HCT116 (cell line): Measurements from ENCODE around the gene SFXN5. TPM values are rescaled to one million over a fixed set of nuclear protein-coding genes. Genes with fewer than 3 reads are reported as not detected.

Experiments used
- ATAC-seq: fragments of 200-7000 bp; cut with Tn5 transposase; 2 replicates; pipeline ENCODE4 v1.9.1; 2020; ENCODE audit warnings: mild to moderate bottlenecking, moderate library complexity
- BruUV-seq: library from RNA; stranded (reverse); fragments of 400-500 nt; replicated peaks from 2 replicates; lab custom pipeline; 2021; lab: Mats Ljungman, UMichigan
- CTCF ChIA-PET: fragments of 300-600 bp; sonication (Branson Sonifier 250); formaldehyde crosslinking; loops from one replicate; lab custom pipeline; 2021; ENCODE audit warnings: antibody characterized with exemption; lab: Charles Lee
- POLR2A ChIA-PET: fragments of 300-600, 350-600 bp; sonication (Branson Sonifier 250); formaldehyde crosslinking; loops from one replicate; lab custom pipeline; 2021; ENCODE audit warnings: antibody characterized with exemption; lab: Charles Lee
- RAD21 ChIA-PET, 2 experiments: fragments of 300-600 bp; sonication (Branson Sonifier 250); formaldehyde crosslinking; loops; one replicate each; lab custom pipeline; 2023; ENCODE audit warnings: low total read pairs in 2 of 2; ENCODE audit not compliant: uncharacterized antibody in 2 of 2, unreplicated experiment in 2 of 2, low non-redundant PET in 1 of 2; lab: Charles Lee
- DNase-seq: peaks from one replicate; pipeline ENCODE4 v3.0.0-alpha.2; 2010; ENCODE audit warnings: low read depth, low spot score
- H2AFZ ChIP-seq: fragments of 200-600 bp; shearing (Covaris generic), sonication (generic); 2 replicates; pipeline ENCODE4 v1.6.1; 2017; ENCODE audit warnings: low read depth, mixed run types, mixed read lengths, antibody characterized with exemption, low read length; ENCODE audit not compliant: poor library complexity, severe bottlenecking
- H3K27ac ChIP-seq: 2 replicates; pipeline ENCODE4 v1.5.1; 2012; ENCODE audit warnings: low read depth, low read length
- H3K27me3 ChIP-seq: fragments of 200-600 bp; sonication (generic); 2 replicates; pipeline ENCODE4 v1.6.1; 2016; ENCODE audit warnings: mixed run types, low read length, mixed read lengths; ENCODE audit not compliant: insufficient read depth
- H3K36me3 ChIP-seq, 2 experiments: fragments of 200-500 bp in 1 of 2; fragments of 200-600 bp in 1 of 2; sonication (Bioruptor generic) in 1 of 2; sonication (generic) in 1 of 2; 2 replicates each; pipeline versions ENCODE4 v1.5.1 to v1.6.1; 2014 to 2016; ENCODE audit warnings: low read length in 2 of 2, inconsistent platforms in 1 of 2, mixed read lengths in 1 of 2, mixed run types in 1 of 2; ENCODE audit not compliant: insufficient read depth in 2 of 2, control insufficient read depth in 1 of 2
- H3K4me1 ChIP-seq, 2 experiments: fragments of 200-600 bp in 1 of 2; sonication (generic) in 1 of 2; 2 replicates each; pipeline versions ENCODE4 v1.5.1 to v1.6.1; 2012 to 2017; ENCODE audit warnings: low read length in 2 of 2, inconsistent platforms in 1 of 2, mild to moderate bottlenecking in 1 of 2, mixed read lengths in 1 of 2, mixed run types in 1 of 2, moderate library complexity in 1 of 2; ENCODE audit not compliant: insufficient read depth in 2 of 2, control insufficient read depth in 1 of 2
- H3K4me2 ChIP-seq: fragments of 200-600 bp; sonication (generic); 2 replicates; pipeline ENCODE4 v1.6.1; 2017; ENCODE audit warnings: mixed run types, low read length, mixed read lengths
- H3K4me3 ChIP-seq, 2 experiments: fragments of 200-600 bp in 1 of 2; sonication (generic) in 1 of 2; replicated peaks in 1 of 2; 2 replicates each; pipeline ENCODE4 v1.5.1; 2011 to 2016; ENCODE audit warnings: low read length in 2 of 2, control low read depth in 1 of 2, low read depth in 1 of 2, mild to moderate bottlenecking in 1 of 2, mixed read lengths in 1 of 2, mixed run types in 1 of 2
- H3K79me2 ChIP-seq: fragments of 200-600 bp; sonication (generic); 2 replicates; pipeline ENCODE4 v1.6.1; 2017; ENCODE audit warnings: mild to moderate bottlenecking, mixed run types, low read length, moderate library complexity, mixed read lengths; ENCODE audit not compliant: insufficient read depth
- H3K9ac ChIP-seq: fragments of 200-600 bp; sonication (generic); 2 replicates; pipeline ENCODE4 v1.6.1; 2016; ENCODE audit warnings: low read length, mixed read lengths
- H3K9me2 ChIP-seq: fragments of 200-600 bp; sonication (generic), shearing (Covaris generic); 2 replicates; pipeline ENCODE4 v1.6.1; 2017; ENCODE audit warnings: mixed run types, mild to moderate bottlenecking, moderate library complexity; ENCODE audit not compliant: insufficient read depth
- H3K9me3 ChIP-seq, 2 experiments: fragments of 200-500 bp in 1 of 2; fragments of 200-600 bp in 1 of 2; sonication (Bioruptor generic) in 1 of 2; sonication (generic) in 1 of 2; 2 replicates each; pipeline ENCODE4 v1.6.1; 2014 to 2017; ENCODE audit warnings: low read length in 2 of 2, mixed read lengths in 2 of 2, inconsistent platforms in 1 of 2, low read depth in 1 of 2, mild to moderate bottlenecking in 1 of 2, mixed run types in 1 of 2, moderate library complexity in 1 of 2; ENCODE audit not compliant: control insufficient read depth in 1 of 2, insufficient read depth in 1 of 2
- H4K20me1 ChIP-seq: fragments of 200-600 bp; sonication (generic), shearing (Covaris generic); 2 replicates; pipeline ENCODE4 v1.6.1; 2017; ENCODE audit warnings: mixed run types, mild to moderate bottlenecking, moderate library complexity; ENCODE audit not compliant: insufficient read depth
- CBX3 ChIP-seq: IDR thresholded peaks from 2 replicates; pipeline ENCODE4 v1.6.1; 2012; ENCODE audit warnings: low read depth
- CEBPB ChIP-seq: IDR thresholded peaks from 2 replicates; pipeline ENCODE4 v1.6.1; 2012; ENCODE audit warnings: low read depth
- EGR1 ChIP-seq: IDR thresholded peaks from 2 replicates; pipeline ENCODE4 v1.6.1; 2012; ENCODE audit warnings: low read depth
- ELF1 ChIP-seq: IDR thresholded peaks from 2 replicates; pipeline ENCODE4 v1.6.1; 2012; ENCODE audit warnings: low read depth, borderline replicate concordance
- JUND ChIP-seq: IDR thresholded peaks from 2 replicates; pipeline ENCODE4 v1.6.1; 2012
- MAX ChIP-seq: IDR thresholded peaks from 2 replicates; pipeline ENCODE4 v1.6.1; 2012
- RAD21 ChIP-seq: IDR thresholded peaks from 2 replicates; pipeline ENCODE4 v1.6.1; 2012; ENCODE audit warnings: low read depth, mild to moderate bottlenecking
- SIN3A ChIP-seq: IDR thresholded peaks from 2 replicates; pipeline ENCODE4 v1.6.1; 2012; ENCODE audit warnings: low read depth
- SRF ChIP-seq: IDR thresholded peaks from 2 replicates; pipeline ENCODE4 v1.6.1; 2012; ENCODE audit warnings: low read depth
- YY1 ChIP-seq: IDR thresholded peaks from 2 replicates; pipeline ENCODE4 v1.6.1; 2011; ENCODE audit warnings: low read length, low read depth, moderate library complexity, mild to moderate bottlenecking; ENCODE audit not compliant: insufficient replicate concordance; ENCODE audit errors: extremely low read depth
- ZFX ChIP-seq: fragments of 450-650 bp; IDR thresholded peaks from 2 replicates; pipeline ENCODE4 v1.6.1; 2017
- intact Hi-C: fragments of 100-400 bp; cut with micrococcal nuclease; formaldehyde crosslinking; loops from 2 replicates; pipeline ENCODE4 v1.10.0; 2022
- total RNA-seq: library from RNA; stranded (reverse); gene quantifications from one replicate; pipeline ENCODE4 v1.2.1, GENCODE V29; 2021; ENCODE audit not compliant: unreplicated experiment
- TF ChIP-seq, protein P1 (sequence below), 3 experiments: fragments of 200-600 bp in 1 of 3; sonication (generic) in 1 of 3; IDR thresholded peaks in 2 of 3; conservative IDR thresholded peaks in 1 of 3; 2 replicates each; pipeline ENCODE4 v1.5.1; 2012 to 2017; ENCODE audit warnings: low read depth in 2 of 3, low read length in 2 of 3, antibody characterized with exemption in 1 of 3, borderline replicate concordance in 1 of 3, control low read depth in 1 of 3, mild to moderate bottlenecking in 1 of 3, mixed read lengths in 1 of 3, mixed run types in 1 of 3, moderate library complexity in 1 of 3; ENCODE audit not compliant: insufficient read depth in 1 of 3
- TF ChIP-seq, protein P2 (sequence below): IDR thresholded peaks from 2 replicates; pipeline ENCODE4 v1.6.1; 2012

SFXN5 gene
- total RNA-seq, 1 experiment from 2014 or later: 10.0 TPM

GRCh38 chr2:72942293-72942692, 129.2 kb downstream of the SFXN5 start:
- DNase-seq (no peak), ATAC-seq (no peak)
- Histone ChIP-seq H2AFZ (no peak overlapping the region), H3K9me3 (no peaks in the 10 kb centered on the region), H3K36me3 (no peaks in the 10 kb centered on the region), H3K4me1 (no peaks in the 10 kb centered on the region), H3K27me3 (no peaks in the 10 kb centered on the region), H4K20me1 (no peaks in the 10 kb centered on the region), H3K27ac (no peak overlapping the region), H3K9ac (no peak overlapping the region), H3K4me3 (no peak overlapping the region), H3K79me2 (no peaks in the 10 kb centered on the region), H3K9me2 (no peaks in the 10 kb centered on the region), H3K4me2 (no peak overlapping the region)
- intact Hi-C loops: no loop called here
- BruUV-seq: no TSS peak
- no peak for TF ChIP-seq ELF1
- CTCF ChIA-PET: no interaction called here
- RAD21 ChIA-PET: no interaction called here
- POLR2A ChIA-PET: no interaction called here

DNA sequence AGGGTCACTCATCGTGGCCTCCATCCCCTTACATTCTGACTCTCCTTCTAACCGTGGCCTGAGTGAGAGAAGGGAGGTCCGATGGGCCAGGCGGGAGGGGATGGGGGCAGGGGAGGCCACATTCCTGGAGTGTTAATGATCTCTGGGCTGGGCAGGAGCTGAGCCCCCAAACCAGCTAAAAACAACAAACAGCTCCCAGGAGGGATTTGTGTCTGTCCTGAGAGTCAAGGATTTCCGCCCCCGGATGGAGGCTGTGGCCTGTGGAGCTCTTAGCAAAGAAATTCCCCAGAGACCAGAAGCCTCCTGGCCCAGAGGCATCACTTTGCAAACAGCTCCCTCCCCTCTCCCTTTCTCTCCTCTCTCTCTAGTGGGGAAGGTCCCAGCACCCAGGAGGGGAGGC, 130.7 kb downstream of the SFXN5 start:
- Histone ChIP-seq H3K9ac (no peak overlapping the region), H3K9me3 (no peaks in the 10 kb centered on the region), H3K36me3 (no peaks in the 10 kb centered on the region), H4K20me1 (no peaks in the 10 kb centered on the region), H3K4me3 (no peak overlapping the region), H3K9me2 (no peaks in the 10 kb centered on the region), H3K79me2 (no peaks in the 10 kb centered on the region), H3K27ac (no peak overlapping the region), H3K27me3 (no peaks in the 10 kb centered on the region), H3K4me2 (no peak overlapping the region), H2AFZ (no peak overlapping the region), H3K4me1 (no peaks in the 10 kb centered on the region)
- RAD21 ChIA-PET: no interaction called here
- POLR2A ChIA-PET: no interaction called here
- ATAC-seq (no peak), DNase-seq (no peak)
- TF ChIP-seq SIN3A (no peak), MAX (no peak), JUND (no peak), ELF1 (no peak), EGR1 (no peak), CEBPB (no peak), RAD21 (no peak), ZFX (no peak), YY1 (no peak), CBX3 (no peak), SRF (no peak)
- TF ChIP-seq, protein P1, sequence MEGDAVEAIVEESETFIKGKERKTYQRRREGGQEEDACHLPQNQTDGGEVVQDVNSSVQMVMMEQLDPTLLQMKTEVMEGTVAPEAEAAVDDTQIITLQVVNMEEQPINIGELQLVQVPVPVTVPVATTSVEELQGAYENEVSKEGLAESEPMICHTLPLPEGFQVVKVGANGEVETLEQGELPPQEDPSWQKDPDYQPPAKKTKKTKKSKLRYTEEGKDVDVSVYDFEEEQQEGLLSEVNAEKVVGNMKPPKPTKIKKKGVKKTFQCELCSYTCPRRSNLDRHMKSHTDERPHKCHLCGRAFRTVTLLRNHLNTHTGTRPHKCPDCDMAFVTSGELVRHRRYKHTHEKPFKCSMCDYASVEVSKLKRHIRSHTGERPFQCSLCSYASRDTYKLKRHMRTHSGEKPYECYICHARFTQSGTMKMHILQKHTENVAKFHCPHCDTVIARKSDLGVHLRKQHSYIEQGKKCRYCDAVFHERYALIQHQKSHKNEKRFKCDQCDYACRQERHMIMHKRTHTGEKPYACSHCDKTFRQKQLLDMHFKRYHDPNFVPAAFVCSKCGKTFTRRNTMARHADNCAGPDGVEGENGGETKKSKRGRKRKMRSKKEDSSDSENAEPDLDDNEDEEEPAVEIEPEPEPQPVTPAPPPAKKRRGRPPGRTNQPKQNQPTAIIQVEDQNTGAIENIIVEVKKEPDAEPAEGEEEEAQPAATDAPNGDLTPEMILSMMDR (IDR thresholded peaks at IDR 0.05 in 2 of 3, conservative IDR thresholded peaks at IDR 0.05 in 1 of 3; ENCODE audit: borderline replicate concordance in 1 of 3, insufficient read depth in 1 of 3, low read depth in 2 of 3, low read length in 2 of 3): no peak
- TF ChIP-seq, protein P2, sequence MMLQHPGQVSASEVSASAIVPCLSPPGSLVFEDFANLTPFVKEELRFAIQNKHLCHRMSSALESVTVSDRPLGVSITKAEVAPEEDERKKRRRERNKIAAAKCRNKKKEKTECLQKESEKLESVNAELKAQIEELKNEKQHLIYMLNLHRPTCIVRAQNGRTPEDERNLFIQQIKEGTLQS: no peak
- CTCF ChIA-PET: no interaction called here
- intact Hi-C loops: no loop called here
- no TSS peak for BruUV-seq
